NCI-H2029 (cell line): ENCODE data around the gene PAK5.

Source experiments
- DNase-seq: peaks from one replicate; lab custom pipeline; 2025; lab: John Stamatoyannopoulos, UW

The PAK5 gene

DNA sequence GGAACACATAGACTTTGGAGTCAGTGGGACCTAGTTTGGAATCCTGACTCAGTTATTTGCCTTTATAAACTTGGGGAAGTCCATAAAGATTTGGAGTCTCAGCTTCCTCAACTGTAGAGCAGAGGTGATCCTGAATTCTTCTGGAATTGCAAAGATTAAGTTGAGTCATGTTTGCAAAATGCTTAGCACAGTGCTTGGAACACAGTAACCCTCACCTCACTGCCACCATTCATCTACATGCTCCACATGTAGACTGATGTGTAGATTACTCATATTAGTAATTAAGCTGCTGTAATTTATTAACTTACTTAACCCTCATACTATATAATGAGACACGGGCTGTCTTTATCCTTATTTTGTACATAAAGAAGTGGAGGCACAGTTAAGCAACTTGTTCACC is 263.0 kb downstream of the PAK5 start:
- no peak for DNase-seq

- DNase-seq = no peak
These were observed 264.1 kb downstream of the PAK5 start for GRCh38 chr20:9574776-9575175.

GRCh38 chr20:9574181-9574580 is 264.7 kb downstream of the PAK5 start:
- no peak for DNase-seq

DNA sequence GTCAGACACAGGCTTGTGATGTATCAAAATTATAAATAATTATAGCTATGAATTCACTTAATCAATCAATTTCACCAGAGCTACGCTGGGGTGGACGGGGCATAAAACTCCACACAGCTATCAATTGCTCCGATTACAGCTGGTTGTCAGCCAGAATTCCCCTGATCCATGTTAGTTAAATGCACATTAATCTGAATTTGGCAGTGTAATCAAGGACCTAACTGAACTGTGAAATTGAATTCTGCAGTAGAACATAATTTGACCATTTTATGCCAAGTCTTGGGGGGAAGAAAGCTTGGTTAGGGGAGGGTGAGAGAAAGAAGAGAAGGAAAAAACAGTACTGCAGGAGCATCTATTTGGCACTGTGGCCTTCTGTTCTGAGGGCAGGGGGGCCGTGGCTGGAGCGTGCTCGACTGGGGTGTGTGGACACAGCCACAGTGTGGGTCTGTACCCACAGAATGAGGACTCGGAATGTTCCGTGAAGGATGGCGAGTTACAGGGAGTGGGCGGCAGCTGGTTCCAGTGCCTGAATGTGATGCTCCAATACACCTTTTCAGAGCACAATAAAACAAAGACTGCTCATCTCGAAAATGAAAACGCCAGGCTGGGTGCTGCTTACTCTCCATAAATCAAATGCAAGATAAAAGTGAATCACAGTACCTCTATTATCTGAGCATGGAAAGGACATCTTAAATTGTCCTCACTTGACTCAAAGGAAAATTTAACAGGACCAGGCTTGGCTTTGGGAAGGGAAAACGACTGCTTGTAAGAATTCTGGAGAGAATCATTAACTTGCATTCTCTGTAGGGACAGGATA is 265.3 kb downstream of the PAK5 start:
- DNase-seq = no peak

- no peak for DNase-seq
These were observed 266.2 kb downstream of the PAK5 start for GRCh38 chr20:9572670-9573069.

- no peak for DNase-seq
These were observed 267.1 kb downstream of the PAK5 start for GRCh38 chr20:9571783-9572182.

DNA sequence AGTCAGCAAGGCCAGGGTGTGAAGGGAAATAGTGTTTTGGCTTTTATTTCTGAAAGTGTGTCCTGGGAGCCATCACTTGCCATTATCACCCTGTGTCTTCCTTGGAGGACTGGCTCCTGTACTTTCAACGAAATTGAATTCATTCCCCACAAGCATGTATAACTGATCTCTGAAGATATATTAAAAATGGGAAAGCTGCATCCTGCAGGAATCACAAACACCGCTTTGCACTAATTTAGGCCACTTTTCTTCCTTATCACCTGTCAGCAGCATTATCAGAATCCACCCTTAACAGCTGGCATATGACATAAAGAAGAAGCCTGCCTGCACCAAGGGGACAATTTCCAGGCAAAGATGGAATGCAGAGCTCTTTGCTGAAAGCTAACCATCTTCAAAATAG is 268.3 kb downstream of the PAK5 start:
- no peak for DNase-seq

GRCh38 chr20:9566977-9567376 is 271.9 kb downstream of the PAK5 start:
- DNase-seq = no peak

DNA sequence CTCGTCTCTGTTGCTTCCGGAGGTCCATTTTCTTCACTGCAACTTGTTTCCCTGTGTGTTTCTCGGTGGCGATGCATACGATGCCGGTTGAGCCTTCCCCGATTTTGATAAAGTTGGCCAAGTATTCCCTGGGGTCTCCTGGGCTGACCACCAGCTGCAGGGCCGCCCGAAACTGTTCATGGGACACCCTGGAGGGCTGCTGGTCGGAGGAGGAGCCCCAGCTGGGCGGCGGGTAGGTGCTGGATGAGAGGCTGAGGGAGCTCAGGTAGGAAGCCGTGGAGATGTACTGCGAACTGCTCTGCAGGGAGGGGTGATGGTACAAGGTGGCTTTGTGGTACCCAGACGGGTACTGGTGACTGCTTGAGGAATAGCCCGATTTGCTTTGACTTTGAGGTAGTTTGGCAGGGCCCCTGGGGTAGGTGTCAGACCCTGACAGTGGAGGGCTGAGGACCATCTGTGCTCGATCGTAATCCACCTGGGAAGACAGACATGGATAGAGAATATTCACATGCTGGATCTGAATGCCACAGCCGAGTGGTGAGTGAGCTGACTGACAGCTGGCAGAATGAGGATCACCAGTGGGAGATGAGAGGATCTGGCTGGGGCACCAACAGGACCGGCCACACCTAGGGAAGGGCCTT is 272.8 kb downstream of the PAK5 start:
- no peak for DNase-seq

DNA sequence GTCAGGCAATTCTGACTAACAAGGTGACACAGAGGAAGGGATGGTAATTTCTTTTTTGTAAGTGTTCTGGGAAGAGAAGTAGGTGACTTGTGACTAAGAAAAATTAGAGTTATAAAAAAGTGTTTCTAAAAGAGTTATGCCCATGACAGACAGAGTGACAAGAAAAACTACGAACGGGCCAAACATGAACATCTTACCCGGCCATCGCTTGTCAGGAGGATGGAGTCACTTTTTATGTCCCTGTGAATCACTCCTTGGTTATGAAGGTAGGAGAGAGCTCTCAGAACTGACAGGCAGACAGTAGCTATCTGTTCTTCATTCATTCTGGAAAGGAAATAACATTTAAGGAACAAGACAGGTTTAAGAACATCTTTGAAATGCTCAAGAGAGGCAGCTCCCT is 281.5 kb downstream of the PAK5 start:
- no peak for DNase-seq

GRCh38 chr20:9555781-9556180 is 283.1 kb downstream of the PAK5 start:
- DNase-seq = no peak

- no peak for DNase-seq
These were observed 286.9 kb downstream of the PAK5 start for GRCh38 chr20:9551808-9552550.

DNA sequence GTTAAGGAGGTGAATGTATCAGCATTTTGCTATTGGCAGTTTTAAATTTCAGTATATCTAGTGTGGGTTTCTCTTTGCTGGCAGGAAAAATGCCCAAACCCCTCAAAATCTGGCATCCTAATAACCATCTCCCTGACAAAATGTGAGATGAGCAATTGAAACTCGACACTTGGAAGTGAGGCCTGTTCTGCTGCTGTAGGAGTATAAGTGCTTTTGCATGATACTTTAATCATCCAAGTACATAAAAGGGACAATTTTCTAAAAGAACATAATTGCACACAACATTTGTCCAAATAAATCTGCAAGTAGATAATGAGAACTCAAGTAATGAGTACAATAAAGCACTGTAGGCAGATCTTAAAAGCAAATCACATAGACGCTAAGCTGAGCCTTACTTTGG is 288.0 kb downstream of the PAK5 start:
- no peak for DNase-seq

DNA sequence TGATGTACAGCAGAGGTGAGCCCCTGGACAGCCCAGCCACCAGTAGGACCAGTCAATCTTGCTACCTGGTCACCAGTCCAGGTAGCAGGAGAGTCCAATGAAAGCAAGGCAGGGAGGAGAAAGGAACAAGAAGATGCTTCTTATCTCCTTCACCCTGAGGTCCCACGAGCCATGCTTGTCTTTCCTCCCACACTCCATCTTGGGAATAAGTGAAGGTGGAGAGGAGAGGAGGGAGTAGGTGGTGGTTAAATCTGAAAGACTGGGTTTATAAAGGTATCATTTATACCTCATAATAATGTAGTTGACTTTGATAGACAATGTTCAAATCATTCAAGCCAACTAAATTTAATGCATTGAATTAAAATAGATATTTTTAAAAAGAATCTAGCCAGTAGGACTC is 288.6 kb downstream of the PAK5 start:
- DNase-seq = no peak

DNA sequence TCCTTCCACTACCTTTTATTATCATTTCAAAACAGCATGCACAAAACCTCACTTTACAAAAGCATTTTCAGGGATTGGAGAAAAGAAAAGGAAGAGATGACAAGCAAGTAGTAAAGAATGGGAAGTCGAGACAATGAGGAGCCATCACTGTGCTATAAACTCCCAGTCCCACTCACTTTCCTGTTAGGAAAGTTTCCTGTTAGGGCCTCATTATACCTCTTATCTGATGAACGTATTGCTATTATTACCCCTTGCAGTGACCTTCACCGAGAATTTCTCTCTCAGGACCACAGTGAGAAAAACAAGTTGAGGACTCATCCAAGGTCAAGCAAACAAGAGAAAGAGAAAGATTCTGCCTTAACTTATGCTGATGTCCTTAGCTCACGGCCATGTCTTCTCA is 295.7 kb downstream of the PAK5 start:
- DNase-seq = no peak

- DNase-seq = no peak
These were observed 303.4 kb downstream of the PAK5 start for GRCh38 chr20:9535449-9535848.

DNA sequence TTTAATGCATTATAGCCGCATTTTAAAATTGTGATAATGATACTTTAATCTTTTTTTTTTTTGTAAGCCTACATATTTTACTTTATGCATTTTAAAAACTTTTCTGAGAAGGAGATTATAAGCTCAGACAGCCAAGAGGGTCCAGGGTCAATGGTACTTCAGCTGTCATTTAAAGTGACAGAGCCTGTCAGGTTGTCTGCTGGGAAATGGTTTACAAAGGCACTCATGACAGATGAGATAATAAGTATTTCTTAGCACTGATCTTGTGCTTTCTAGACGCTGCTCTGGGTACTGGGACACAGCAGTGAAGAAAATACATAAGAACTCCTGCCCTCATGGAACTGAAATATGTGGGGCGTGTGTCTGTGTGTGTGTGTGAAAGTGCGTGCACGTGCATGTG is 304.9 kb downstream of the PAK5 start:
- DNase-seq = no peak

DNA sequence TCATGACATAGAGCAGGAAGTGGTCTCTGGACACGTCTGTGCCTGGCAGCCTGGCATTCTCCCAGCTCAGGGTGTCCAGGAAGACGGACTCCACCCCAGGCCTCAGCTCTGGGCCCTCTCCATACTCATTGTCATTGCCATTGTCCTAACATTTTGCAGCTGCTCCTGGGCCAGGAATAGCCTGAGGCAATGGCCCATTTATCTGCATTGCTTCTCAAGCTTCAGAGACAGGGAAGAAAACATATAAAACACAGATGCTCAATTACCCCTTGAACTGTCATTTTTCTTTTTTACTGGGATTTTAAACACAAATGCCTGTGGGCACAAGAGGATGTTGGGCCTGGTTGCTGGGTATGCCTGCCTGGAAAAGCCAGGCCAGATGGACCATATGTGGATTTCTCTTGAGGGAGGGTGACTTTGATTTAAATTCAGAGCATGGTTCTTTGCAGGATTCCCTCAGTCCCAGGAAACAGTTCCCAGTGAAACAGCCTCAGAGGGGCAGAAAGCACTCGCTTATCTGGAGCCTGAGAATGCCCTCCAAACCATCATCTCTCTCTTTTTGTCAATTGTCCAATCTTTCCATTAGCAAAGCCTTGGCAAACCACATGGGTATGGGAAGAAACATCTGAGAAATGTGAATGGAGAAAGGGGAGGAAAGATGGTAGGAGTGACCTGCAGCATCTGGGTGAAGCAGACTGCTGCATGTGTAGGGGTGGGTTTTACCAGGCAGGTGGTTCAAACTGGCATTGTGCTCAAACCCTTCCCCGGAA is 306.6 kb downstream of the PAK5 start:
- DNase-seq = no peak

DNA sequence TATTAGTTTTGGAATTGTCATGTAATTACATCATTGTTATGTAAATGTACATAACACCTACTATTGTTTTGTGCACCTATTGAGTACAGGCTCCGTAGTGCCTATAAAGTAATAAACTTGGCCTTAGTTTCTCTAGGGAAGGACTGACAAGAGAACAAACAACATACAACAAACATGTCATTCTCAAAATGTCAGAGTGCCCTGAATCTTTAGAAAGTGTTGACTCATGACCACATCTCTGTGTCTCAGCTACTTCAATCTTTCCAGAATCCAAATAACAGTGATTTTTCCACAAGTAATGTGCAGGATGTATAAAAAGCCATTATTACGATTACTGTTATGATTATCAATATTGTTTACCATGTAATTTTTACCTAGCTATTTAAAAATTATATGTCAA is 307.3 kb downstream of the PAK5 start:
- no peak for DNase-seq

- no peak for DNase-seq
These were observed 315.2 kb downstream of the PAK5 start for GRCh38 chr20:9523636-9524035.

DNA sequence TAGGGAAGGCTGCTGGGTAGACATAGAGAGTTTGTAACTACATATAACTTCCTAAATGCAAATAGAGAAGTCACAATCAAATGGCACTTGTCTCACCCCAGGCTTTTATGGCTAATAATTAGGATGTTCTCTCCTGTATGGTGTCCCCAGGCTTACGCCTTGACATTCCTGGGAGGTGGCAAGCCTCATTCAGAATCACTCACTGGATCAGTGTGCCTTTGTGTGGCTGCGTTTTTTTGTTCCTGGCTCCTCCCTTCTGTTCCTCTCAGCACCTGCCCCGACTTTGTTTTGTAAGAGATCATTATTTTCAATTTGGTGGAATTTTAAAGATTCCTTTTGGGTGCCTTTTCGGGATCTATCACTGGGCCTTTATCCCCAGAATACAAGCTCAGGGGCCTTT is 318.8 kb downstream of the PAK5 start:
- DNase-seq = no peak

DNA sequence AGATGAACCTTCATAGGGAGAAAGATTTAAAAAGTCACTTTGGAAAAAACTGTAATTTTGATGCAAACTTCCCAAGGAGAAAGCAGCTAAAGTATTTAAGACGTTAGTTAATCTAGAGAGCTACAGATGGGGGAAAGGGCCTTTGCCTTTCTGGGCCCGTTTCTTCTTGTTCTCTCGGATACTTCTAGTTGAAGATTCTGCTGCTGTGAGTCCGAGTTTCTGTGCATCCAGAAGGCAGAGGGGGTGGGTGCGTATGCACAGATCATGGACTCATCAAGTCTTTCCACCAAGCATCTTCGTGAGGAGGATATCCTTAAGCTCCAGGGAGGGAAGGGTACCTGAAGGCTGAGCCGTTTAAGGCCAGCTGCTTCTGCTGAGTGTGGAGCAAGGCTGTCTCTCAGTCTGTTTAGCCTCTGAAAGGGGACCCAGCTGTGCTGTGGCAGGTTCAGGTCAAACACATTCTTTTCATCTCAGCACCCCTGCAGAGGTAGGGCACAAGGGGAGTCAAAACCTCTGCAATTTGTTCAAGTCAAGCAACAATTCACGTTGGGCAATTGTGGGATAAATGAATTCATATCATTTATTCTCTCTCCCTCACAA is 320.2 kb downstream of the PAK5 start:
- DNase-seq = no peak
